T-cell (primary cell): ENCODE results near the gene IFNA2. TPM values are rescaled to one million over a fixed set of nuclear protein-coding genes. Genes with fewer than 3 reads are reported as not detected.

Experiments used
- ATAC-seq, 4 experiments: fragments of 200-7000 bp in 3 of 4; fragments of 150-1000 bp in 1 of 4; cut with Tn5 transposase; replicated peaks in 1 of 4; 1 replicate in 3 of 4; 2 replicates in 1 of 4; pipeline ENCODE4 v1.10.0; 2021; ENCODE audit warnings: moderate library complexity in 3 of 4, mild to moderate bottlenecking in 2 of 4, moderate number of reproducible peaks in 1 of 4
- CTCF ChIA-PET, 2 donors: fragments of 300-600 bp; sonication (Branson Sonifier 250); formaldehyde crosslinking; loops; one replicate each; lab custom pipeline; 2022; ENCODE audit warnings: antibody characterized with exemption in 2 of 2; lab: Charles Lee
- POLR2A ChIA-PET, 2 donors: fragments of 300-600 bp; sonication (Branson Sonifier 250); formaldehyde crosslinking; loops; one replicate each; lab custom pipeline; 2022; ENCODE audit warnings: antibody characterized with exemption in 2 of 2; lab: Charles Lee
- DNase-seq, 35 experiments: peaks; one replicate each; pipeline versions ENCODE4 v3.0.0 to v3.0.0-alpha.2; 2013 to 2023
- H3K27ac ChIP-seq: one replicate; pipeline ENCODE4 v1.5.1; 2013; ENCODE audit warnings: low read length
- H3K27me3 ChIP-seq, 2 experiments: replicated peaks in 1 of 2; 1 replicate in 1 of 2; 2 replicates in 1 of 2; pipeline versions ENCODE4 v1.6.1 to v1.7.0; 2013; ENCODE audit warnings: low read length in 1 of 2, mixed read lengths in 1 of 2; ENCODE audit not compliant: control insufficient read depth in 2 of 2, insufficient read depth in 2 of 2; ENCODE audit errors: extremely low read depth in 1 of 2
- H3K36me3 ChIP-seq, 2 donors: 1 replicate in 1 of 2; 2 replicates in 1 of 2; pipeline versions ENCODE4 v1.6.1 to v1.7.0; 2013; ENCODE audit warnings: low read length in 1 of 2; ENCODE audit not compliant: control insufficient read depth in 2 of 2, insufficient read depth in 1 of 2; ENCODE audit errors: extremely low read depth in 1 of 2
- H3K4me1 ChIP-seq, 2 experiments: 1 replicate in 1 of 2; 2 replicates in 1 of 2; pipeline versions ENCODE4 v1.6.1 to v1.7.0; 2013; ENCODE audit warnings: low read length in 2 of 2, mixed read lengths in 1 of 2; ENCODE audit not compliant: insufficient read depth in 2 of 2, control insufficient read depth in 1 of 2; ENCODE audit errors: extremely low read depth in 1 of 2
- H3K4me3 ChIP-seq, 2 donors: 1 replicate in 1 of 2; 2 replicates in 1 of 2; pipeline versions ENCODE4 v1.5.1 to v1.7.0; 2013; ENCODE audit warnings: mild to moderate bottlenecking in 2 of 2, low read length in 1 of 2, moderate library complexity in 1 of 2; ENCODE audit not compliant: control insufficient read depth in 1 of 2; ENCODE audit errors: extremely low read depth in 1 of 2
- H3K9me3 ChIP-seq: 2 replicates; pipeline ENCODE4 v1.7.0; 2013
- H3K27ac Mint-ChIP-seq, 2 donors: one replicate each; pipeline ENCODE4 v1.8.0; 2020 to 2021; ENCODE audit warnings: mild to moderate bottlenecking in 2 of 2, mixed read lengths in 2 of 2
- H3K27me3 Mint-ChIP-seq, 2 donors: one replicate each; pipeline ENCODE4 v1.8.0; 2021 to 2022; ENCODE audit warnings: mixed read lengths in 2 of 2
- H3K36me3 Mint-ChIP-seq: one replicate; pipeline ENCODE4 v1.8.0; 2021; ENCODE audit warnings: mixed read lengths
- H3K4me1 Mint-ChIP-seq, 3 donors: one replicate each; pipeline ENCODE4 v1.8.0; 2020 to 2022; ENCODE audit warnings: mixed read lengths in 3 of 3, mild to moderate bottlenecking in 1 of 3
- H3K4me3 Mint-ChIP-seq, 3 donors: one replicate each; pipeline ENCODE4 v1.8.0; 2020 to 2022; ENCODE audit warnings: mild to moderate bottlenecking in 3 of 3, mixed read lengths in 3 of 3, moderate library complexity in 3 of 3
- H3K9me3 Mint-ChIP-seq, 3 donors: one replicate each; pipeline ENCODE4 v1.8.0; 2020 to 2022; ENCODE audit warnings: mixed read lengths in 3 of 3
- WGBS: methylation state at CpG from one replicate; pipeline ENCODE4 v1.1.5; 2013; ENCODE audit warnings: missing lambda C conversion rate; ENCODE audit not compliant: insufficient coverage; 5-methylcytosine and 5-hydroxymethylcytosine counted together
- total RNA-seq, 35 experiments: library from RNA in 6 of 35; stranded (reverse) in 6 of 35; fragments of 120-200 nt in 1 of 35; gene quantifications; one replicate each; pipeline versions ENCODE4 v1.2.1 to v1.2.4 and lab custom pipeline; 2013 to 2026

IFNA2 gene
- total RNA-seq, 5 donors from 2014 or later (not counting 1 experiment from before 2014, with no cell fraction given), result not detected

DNA sequence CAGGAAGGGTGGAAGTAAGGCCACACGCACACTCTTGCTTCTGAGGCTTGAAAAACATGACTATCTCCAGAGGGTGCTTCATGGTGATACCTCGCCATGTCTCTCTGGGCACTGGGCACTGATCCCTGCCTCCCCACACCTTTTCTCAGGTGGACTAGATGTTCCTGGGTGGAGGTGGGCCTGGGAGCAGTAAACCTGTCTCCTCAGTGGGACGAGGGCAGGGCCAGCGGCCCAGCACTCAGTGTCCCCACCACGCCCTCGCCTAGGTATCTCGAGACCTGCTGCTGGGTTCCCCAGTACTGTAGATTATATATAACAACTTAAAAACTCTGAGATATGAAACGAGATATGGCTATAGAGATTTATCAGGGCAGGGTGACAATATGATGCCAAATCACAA lies 22.9 kb downstream of the IFNA2 start:
- CTCF ChIA-PET, result no interaction called here
- peaks cover 16 to 30% of the 10 kb centered on the region in 2 donors for H3K27me3 Mint-ChIP-seq
- no peak for ATAC-seq

DNA sequence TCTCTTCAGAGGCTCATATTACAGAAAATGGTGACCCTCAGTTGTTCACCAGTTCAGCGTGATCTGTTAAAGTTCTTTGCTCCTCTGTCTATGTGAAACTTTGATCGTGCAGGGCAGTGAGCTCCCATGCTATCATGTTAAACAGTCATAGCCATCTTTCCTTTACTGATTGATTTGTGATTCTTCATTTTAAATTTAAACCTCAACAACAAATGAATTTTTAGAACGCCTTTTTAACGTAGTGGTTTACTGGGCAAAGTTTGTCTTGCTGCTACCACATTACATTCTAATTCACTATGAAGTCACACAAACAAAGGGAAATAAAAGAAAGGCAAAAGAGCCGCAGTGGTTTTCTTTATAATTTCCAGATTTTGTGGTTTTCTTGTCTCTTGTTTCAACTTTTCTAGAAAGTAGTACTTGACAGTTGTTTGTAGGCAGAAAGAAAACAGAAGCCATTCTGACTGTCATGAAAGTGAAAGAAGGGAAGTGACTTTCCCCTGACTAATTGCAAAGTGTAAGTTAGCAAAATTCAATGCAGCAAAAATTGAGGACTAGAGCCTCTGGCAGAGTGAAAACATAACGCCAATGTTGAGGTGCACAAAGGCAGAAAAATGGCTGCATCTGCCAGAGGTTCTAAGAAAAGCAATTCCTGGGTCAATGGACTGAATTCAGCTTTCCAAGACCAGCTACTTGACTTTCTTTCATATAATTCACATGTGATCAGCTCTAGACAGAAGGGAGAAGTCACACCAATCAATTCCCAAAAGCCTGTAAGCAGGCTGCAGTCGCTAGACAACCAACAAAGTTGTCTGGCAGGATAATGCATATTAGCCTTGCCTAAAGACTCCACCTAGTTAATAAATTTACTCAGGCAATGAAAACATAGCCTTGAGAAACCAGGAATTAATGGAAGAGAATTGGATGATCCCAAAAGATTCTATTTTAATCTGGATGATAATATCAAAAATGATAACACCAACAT lies 27.4 kb downstream of the IFNA2 start:
- no peaks in the 10 kb centered on the region for H3K9me3 ChIP-seq
- H3K4me3 ChIP-seq, result peak overlapping the region; percentile 10 to 16
- peak overlapping the region; percentile 40 to 70 (median 62) for H3K4me3 Mint-ChIP-seq
- peaks cover 5 to 6% (median 6%) of the 10 kb centered on the region in 3 donors for H3K9me3 Mint-ChIP-seq
- peaks cover 5% of the 10 kb centered on the region for H3K36me3 Mint-ChIP-seq
- H3K4me1 Mint-ChIP-seq, result peaks cover 19 to 23% (median 21%) of the 10 kb centered on the region in 3 donors
- WGBS, result 18% methylated on average over 3 of the region's 7 CpGs
- H3K27ac Mint-ChIP-seq, result peak overlapping the region; percentile 87 to 95
- H3K27me3 Mint-ChIP-seq, result peaks cover 6% of the 10 kb centered on the region in 2 donors
- H3K27ac ChIP-seq, result peak overlapping the region; percentile 61
- POLR2A ChIA-PET, result interaction anchor here in 1 of 2 donors (0.5 kb wide), 1 partner anchor 1306 kb away, joined by 3 read pairs; no protein-coding TSS in a partner anchor
- peak; percentile 76 to 83 (median 82) for ATAC-seq
- peak in 1 of 35 experiments; percentile 35 for DNase-seq
- H3K36me3 ChIP-seq, result no peaks in the 10 kb centered on the region
- peaks cover 5 to 7% of the 10 kb centered on the region in 2 experiments for H3K4me1 ChIP-seq
- peaks cover 0 to 3% of the 10 kb centered on the region in 2 experiments for H3K27me3 ChIP-seq
- CTCF ChIA-PET, result interaction anchor here in 1 of 2 donors (0.6 to 1.8 kb wide), 3 partner anchors 29 to 38 kb away, joined by 3 to 7 read pairs (median 3); no protein-coding TSS in a partner anchor

More for the DNA sequence above, 22.9 kb downstream of the IFNA2 start:
- Histone ChIP-seq H3K27ac (no peak overlapping the region), H3K9me3 (no peaks in the 10 kb centered on the region), H3K36me3 (no peaks in the 10 kb centered on the region), H3K4me3 (no peak overlapping the region), H3K4me1 (peaks cover 5 to 7% of the 10 kb centered on the region in 2 experiments), H3K27me3 (no peaks in the 10 kb centered on the region)
- 90% methylated on average over 1 of the region's 8 CpGs for WGBS
- no peak overlapping the region for H3K4me3 Mint-ChIP-seq
- peaks cover 16 to 18% (median 16%) of the 10 kb centered on the region in 3 donors for H3K4me1 Mint-ChIP-seq
- H3K27ac Mint-ChIP-seq, result no peak overlapping the region
- DNase-seq, result no peak
- H3K36me3 Mint-ChIP-seq, result no peaks in the 10 kb centered on the region
- H3K9me3 Mint-ChIP-seq, result no peaks in the 10 kb centered on the region
- POLR2A ChIA-PET, result no interaction called here

DNA sequence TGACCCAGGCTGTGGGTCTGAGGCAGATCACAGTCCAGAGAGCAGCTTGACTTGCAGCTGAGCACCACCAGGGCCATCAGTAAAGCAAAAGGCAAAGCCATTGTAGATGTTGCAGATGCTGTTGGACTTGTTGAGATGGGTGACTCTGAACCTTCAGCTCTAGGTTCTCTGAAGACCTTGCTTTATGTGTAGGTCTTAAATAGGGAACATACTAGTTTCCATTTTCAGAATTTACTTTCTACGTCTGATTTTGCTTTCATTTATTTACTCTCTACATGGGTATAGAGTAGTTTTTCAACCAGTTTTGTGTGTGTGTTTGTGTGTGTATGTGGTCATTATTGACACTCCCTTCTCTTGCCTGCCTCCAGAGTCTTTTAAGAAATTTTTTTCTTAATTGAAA lies 34.4 kb downstream of the IFNA2 start, which contains the start of gene IFNA6:
Gene IFNA6, minus strand, starts transcription at position 101 of the 400 bp plus-strand sequence. Its CDS starts 0 bp downstream, at position 101.
- Mint-ChIP-seq H3K36me3 (peaks cover 5% of the 10 kb centered on the region), H3K27ac (no peak within 1 kb of the TSS), H3K4me3 (no peak within 1 kb of the TSS), H3K9me3 (peaks cover 5 to 6% (median 6%) of the 10 kb centered on the region in 3 donors), H3K27me3 (peaks cover 23 to 26% of the 10 kb centered on the region in 2 donors), H3K4me1 (no peaks in the 10 kb centered on the region)
- Histone ChIP-seq H3K4me3 (no peak within 1 kb of the TSS), H3K27ac (no peak within 1 kb of the TSS), H3K36me3 (no peaks in the 10 kb centered on the region), H3K4me1 (no peaks in the 10 kb centered on the region), H3K9me3 (no peaks in the 10 kb centered on the region), H3K27me3 (peaks cover 0 to 3% of the 10 kb centered on the region in 2 experiments)
- no CpG with 5 or more reads among the region's 1 CpG for WGBS
- CTCF ChIA-PET, result no interaction called here
- POLR2A ChIA-PET, result no interaction called here
- DNase-seq (no peak), ATAC-seq (no peak)

DNA sequence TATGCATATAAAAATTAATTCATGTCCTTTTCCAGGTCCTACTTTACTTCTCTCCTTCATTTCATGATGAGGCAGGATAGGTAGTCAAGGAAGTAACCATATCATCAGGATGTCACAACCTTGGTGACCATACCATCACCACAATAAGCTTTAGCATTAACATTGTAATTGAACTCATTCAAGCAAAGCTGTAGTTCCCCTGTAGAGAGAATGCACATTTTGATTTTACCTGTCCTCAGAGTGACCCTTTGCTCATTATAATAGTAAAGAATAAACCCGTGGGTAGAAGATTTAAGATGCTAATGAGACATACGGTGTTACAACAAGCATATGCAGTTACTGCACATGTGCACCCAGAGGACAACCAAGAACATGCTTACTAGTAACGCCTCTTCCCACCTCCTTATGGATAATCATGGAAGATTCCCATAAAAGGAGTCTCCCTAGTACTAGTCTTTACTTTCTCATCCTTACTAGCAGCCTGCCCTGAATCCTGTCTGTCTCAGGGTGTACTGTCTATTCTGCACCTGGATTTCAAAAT lies 36.7 kb downstream of the IFNA2 start:
- 80% methylated on average over 1 of the region's 3 CpGs for WGBS
- no peak for DNase-seq
- Mint-ChIP-seq H3K27ac (no peak overlapping the region), H3K4me3 (no peak overlapping the region), H3K4me1 (no peaks in the 10 kb centered on the region), H3K9me3 (no peaks in the 10 kb centered on the region), H3K36me3 (no peaks in the 10 kb centered on the region), H3K27me3 (peaks cover 32 to 34% of the 10 kb centered on the region in 2 donors)
- ChIA-PET CTCF (interaction anchor here (0.6 to 1.6 kb wide), 4 partner anchors 13 to 47 kb away, joined by 3 to 4 read pairs (median 3); partner anchors contain the start of gene KLHL9 (in 1 of the 2)), POLR2A (no interaction called here)
- H3K9me3 ChIP-seq, result no peaks in the 10 kb centered on the region
- no peak for ATAC-seq
- H3K27ac ChIP-seq, result no peak overlapping the region
- no peaks in the 10 kb centered on the region for H3K4me1 ChIP-seq
- no peak overlapping the region for H3K4me3 ChIP-seq
- H3K27me3 ChIP-seq, result peaks cover 0 to 3% of the 10 kb centered on the region in 2 experiments
- H3K36me3 ChIP-seq, result no peaks in the 10 kb centered on the region

DNA sequence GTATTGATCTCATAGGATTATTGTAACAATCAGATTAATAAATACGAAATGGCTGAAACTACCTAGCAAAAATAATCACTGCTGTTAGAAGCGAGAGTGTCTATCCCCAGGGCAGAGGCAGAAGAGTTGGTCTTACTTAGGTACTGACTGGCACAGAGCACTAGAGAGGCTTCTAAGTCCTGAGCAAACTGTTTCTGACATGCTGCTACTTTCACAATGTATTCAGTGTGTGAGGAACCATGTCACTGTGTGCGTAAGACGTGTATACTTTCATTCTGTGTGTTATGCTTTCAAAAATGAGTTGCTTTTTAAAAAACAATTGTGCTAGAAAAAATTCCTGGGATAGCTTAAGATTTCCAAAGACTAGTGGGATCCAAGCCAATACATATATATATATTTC lies 44.5 kb downstream of the IFNA2 start:
- no peaks in the 10 kb centered on the region for H3K4me1 ChIP-seq
- Mint-ChIP-seq H3K4me3 (no peak overlapping the region), H3K4me1 (peaks cover 10% of the 10 kb centered on the region in 3 donors), H3K27ac (no peak overlapping the region), H3K9me3 (no peaks in the 10 kb centered on the region), H3K27me3 (peaks cover 24 to 41% of the 10 kb centered on the region in 2 donors), H3K36me3 (no peaks in the 10 kb centered on the region)
- POLR2A ChIA-PET, result interaction anchor here in 1 of 2 donors (0.6 kb wide), 1 partner anchor 74 kb away, joined by 3 read pairs; no protein-coding TSS in a partner anchor
- CTCF ChIA-PET, result interaction anchor here (0.5 to 1.6 kb wide), 4 partner anchors 9 to 55 kb away, joined by 3 to 8 read pairs (median 3); no protein-coding TSS in a partner anchor
- no CpG with 5 or more reads among the region's 4 CpGs for WGBS
- H3K4me3 ChIP-seq, result no peak overlapping the region
- no peaks in the 10 kb centered on the region for H3K36me3 ChIP-seq
- no peaks in the 10 kb centered on the region for H3K27me3 ChIP-seq
- no peak for DNase-seq
- no peak overlapping the region for H3K27ac ChIP-seq
- H3K9me3 ChIP-seq, result no peaks in the 10 kb centered on the region
- no peak for ATAC-seq

DNA sequence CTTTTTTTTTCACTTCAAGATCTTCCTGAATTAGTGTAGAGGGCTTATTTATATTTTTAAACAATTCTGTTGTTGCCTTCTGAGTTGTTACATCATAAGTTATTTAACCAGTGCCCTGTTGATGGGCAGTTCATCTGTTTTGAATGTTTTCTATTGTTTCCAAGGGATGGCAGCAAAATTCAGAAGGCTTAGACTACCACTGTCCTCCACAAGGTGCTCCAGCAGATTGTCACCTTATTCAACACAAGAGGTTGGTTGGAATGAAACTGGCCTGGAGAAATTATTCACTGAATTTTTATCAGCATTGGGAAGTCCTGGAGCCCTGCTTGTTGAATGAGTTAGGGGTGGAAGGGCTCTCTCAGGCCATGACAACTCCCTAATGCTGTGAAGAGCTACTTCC lies 48.7 kb downstream of the IFNA2 start:
- Histone ChIP-seq H3K36me3 (peaks cover 0 to 15% of the 10 kb centered on the region in 2 donors), H3K27me3 (no peaks in the 10 kb centered on the region), H3K4me1 (peaks cover 12 to 23% of the 10 kb centered on the region in 2 experiments), H3K9me3 (no peaks in the 10 kb centered on the region), H3K27ac (no peak overlapping the region), H3K4me3 (no peak overlapping the region)
- no peak for DNase-seq
- POLR2A ChIA-PET, result interaction anchor here in 1 of 2 donors (0.6 kb wide), 1 partner anchor 465 kb away, joined by 3 read pairs; no protein-coding TSS in a partner anchor
- peak overlapping the region; percentile 88 to 93 (median 89) for H3K4me3 Mint-ChIP-seq
- peaks cover 6 to 9% of the 10 kb centered on the region in 2 donors for H3K27me3 Mint-ChIP-seq
- peaks cover 16% of the 10 kb centered on the region for H3K36me3 Mint-ChIP-seq
- H3K27ac Mint-ChIP-seq, result peak overlapping the region; percentile 79 to 94
- H3K9me3 Mint-ChIP-seq, result no peaks in the 10 kb centered on the region
- H3K4me1 Mint-ChIP-seq, result peaks cover 42 to 45% (median 44%) of the 10 kb centered on the region in 3 donors
- CTCF ChIA-PET, result interaction anchor here (0.6 to 1.1 kb wide), 2 partner anchors 10 to 112 kb away, joined by 4 to 5 read pairs; no protein-coding TSS in a partner anchor
- ATAC-seq, result no peak
